Measurements from ENCODE around the gene FSD1L. TPM values are rescaled to one million over a fixed set of nuclear protein-coding genes. Genes with fewer than 3 reads are reported as not detected.

Gene FSD1L
- total and polyA plus RNA-seq, 2 donors (not counting 1 experiment from before 2014, with no cell fraction given): 0.70 to 15.2 TPM

DNA sequence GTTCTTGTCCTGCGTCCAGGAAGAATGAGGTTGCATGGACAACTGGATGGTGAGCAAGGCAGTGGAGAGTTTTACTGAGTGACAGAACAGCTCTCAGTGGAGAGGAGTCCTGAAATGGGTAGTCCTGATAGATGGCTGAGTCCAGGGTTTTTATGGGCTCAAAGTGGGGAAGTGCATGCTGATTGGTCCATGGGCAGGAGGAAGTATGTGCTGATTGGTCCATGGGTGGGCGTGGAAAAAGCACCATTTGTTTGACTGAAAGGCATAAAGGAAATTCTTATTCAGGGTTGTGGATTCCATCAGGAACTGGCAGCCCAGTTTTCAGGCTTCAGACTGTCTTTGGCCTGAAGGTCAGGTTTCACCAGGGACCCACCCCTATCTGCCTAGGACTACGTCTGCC lies 10.6 kb downstream of the FSD1L start:
- no peak overlapping the region for H3K9ac ChIP-seq (ENCODE audit: low read length)
- ATAC-seq (ENCODE audit: low read depth): no peak
- no peak overlapping the region for H2AFZ ChIP-seq (ENCODE audit: insufficient read depth, low read depth, low read length, poor library complexity, severe bottlenecking)
- H3K27ac ChIP-seq (ENCODE audit: low read length in 2 of 2): no peak overlapping the region
- 94% methylated on average over 2 of the region's 3 CpGs for WGBS (ENCODE audit: insufficient coverage)
- no peak for TF ChIP-seq EZH2 (IDR thresholded peaks at IDR 0.05; ENCODE audit: borderline replicate concordance, insufficient read depth, low read depth, low read length, poor library complexity, severe bottlenecking)
- TF ChIP-seq CTCF (IDR thresholded peaks at IDR 0.05): no peak
- CTCF ChIA-PET: interaction anchor here (1.7 kb wide), 1 partner anchor 43 kb away, joined by 6 read pairs; no protein-coding TSS in a partner anchor
- peaks cover 12% of the 10 kb centered on the region for H3K79me2 ChIP-seq (ENCODE audit: control insufficient read depth, insufficient read depth, low read length)
- H4K20me1 ChIP-seq (ENCODE audit: control insufficient read depth, insufficient read depth, low read length, poor library complexity, severe bottlenecking): no peaks in the 10 kb centered on the region
- Mint-ChIP-seq H3K9me3 (ENCODE audit: insufficient read depth) (peaks cover 8% of the 10 kb centered on the region), H3K4me3 (no peak overlapping the region), H3K27me3 (no peaks in the 10 kb centered on the region), H3K4me1 (no peaks in the 10 kb centered on the region), H3K27ac (no peak overlapping the region)
- H3K4me1 ChIP-seq (ENCODE audit: control insufficient read depth in 2 of 2, insufficient read depth in 2 of 2, low read length in 2 of 2): no peaks in the 10 kb centered on the region
- no peaks in the 10 kb centered on the region for H3K36me3 ChIP-seq (replicated peaks in 1 of 2; ENCODE audit: control extremely low read depth in 1 of 2, control insufficient read depth in 1 of 2, extremely low read depth in 1 of 2, insufficient read depth in 2 of 2, low read length in 1 of 2)
- no peak for DNase-seq
- H3K4me2 ChIP-seq (replicated peaks; ENCODE audit: low read depth, low read length, poor library complexity, severe bottlenecking): no peak overlapping the region
- no peak overlapping the region for H3K4me3 ChIP-seq (ENCODE audit: control extremely low read depth in 1 of 5, extremely low read depth in 1 of 5, insufficient read depth in 1 of 5, low read depth in 2 of 5, low read length in 4 of 5)
- no peaks in the 10 kb centered on the region for H3K27me3 ChIP-seq (replicated peaks in 1 of 4; ENCODE audit: control extremely low read depth in 1 of 4, control insufficient read depth in 3 of 4, insufficient read depth in 4 of 4, low read length in 3 of 4)
- POLR2A ChIA-PET: no interaction called here
- H3K9me3 ChIP-seq (ENCODE audit: control extremely low read depth in 1 of 3, control insufficient read depth in 2 of 3, insufficient read depth in 1 of 3, low read length in 2 of 3): peaks cover 0 to 13% (median 9%) of the 10 kb centered on the region in 3 donors
- intact Hi-C loops (cut with micrococcal nuclease): no loop called here

DNA sequence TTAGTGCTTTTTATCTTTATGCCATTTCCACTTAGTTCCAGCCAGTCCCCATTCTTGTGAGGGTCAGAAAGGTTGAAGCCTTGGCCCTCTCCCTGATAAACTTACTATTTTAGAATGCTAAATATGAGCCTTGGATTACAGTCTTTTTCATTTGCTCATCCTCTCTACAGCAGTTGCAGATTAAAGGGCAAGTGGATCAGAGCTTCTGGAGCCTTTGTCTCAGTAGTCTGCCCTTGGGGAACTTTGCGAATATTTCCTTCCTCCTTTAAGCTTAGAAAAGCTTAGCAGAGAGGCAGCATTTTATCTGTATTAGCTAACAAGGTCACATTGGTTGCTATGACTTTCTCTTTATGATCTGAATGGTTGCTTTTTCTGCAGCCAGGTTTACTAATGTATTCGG lies 11.5 kb downstream of the FSD1L start:
- POLR2A ChIA-PET: no interaction called here
- ATAC-seq (ENCODE audit: low read depth) (no peak), DNase-seq (no peak)
- whole genome bisulfite sequencing (ENCODE audit: insufficient coverage): 100% methylated on average over 1 of the region's 2 CpGs
- no peaks in the 10 kb centered on the region for H3K36me3 ChIP-seq (replicated peaks in 1 of 2; ENCODE audit: control extremely low read depth in 1 of 2, control insufficient read depth in 1 of 2, extremely low read depth in 1 of 2, insufficient read depth in 2 of 2, low read length in 1 of 2)
- CTCF ChIA-PET: interaction anchor here (1.7 kb wide), 1 partner anchor 44 kb away, joined by 6 read pairs; no protein-coding TSS in a partner anchor
- H3K27ac ChIP-seq (ENCODE audit: low read length in 2 of 2): no peak overlapping the region
- no peak for TF ChIP-seq EZH2 (IDR thresholded peaks at IDR 0.05; ENCODE audit: borderline replicate concordance, insufficient read depth, low read depth, low read length, poor library complexity, severe bottlenecking)
- no peak for TF ChIP-seq CTCF (IDR thresholded peaks at IDR 0.05)
- H3K9ac ChIP-seq (ENCODE audit: low read length): no peak overlapping the region
- H3K27me3 ChIP-seq (replicated peaks in 1 of 4; ENCODE audit: control extremely low read depth in 1 of 4, control insufficient read depth in 3 of 4, insufficient read depth in 4 of 4, low read length in 3 of 4): no peaks in the 10 kb centered on the region
- Mint-ChIP-seq H3K4me3 (no peak overlapping the region), H3K9me3 (ENCODE audit: insufficient read depth) (peaks cover 8% of the 10 kb centered on the region), H3K4me1 (no peaks in the 10 kb centered on the region), H3K27me3 (no peaks in the 10 kb centered on the region), H3K27ac (no peak overlapping the region)
- no peak overlapping the region for H3K4me2 ChIP-seq (replicated peaks; ENCODE audit: low read depth, low read length, poor library complexity, severe bottlenecking)
- H2AFZ ChIP-seq (ENCODE audit: insufficient read depth, low read depth, low read length, poor library complexity, severe bottlenecking): no peak overlapping the region
- H3K79me2 ChIP-seq (ENCODE audit: control insufficient read depth, insufficient read depth, low read length): peaks cover 12% of the 10 kb centered on the region
- no peak overlapping the region for H3K4me3 ChIP-seq (ENCODE audit: control extremely low read depth in 1 of 5, extremely low read depth in 1 of 5, insufficient read depth in 1 of 5, low read depth in 2 of 5, low read length in 4 of 5)
- peaks cover 0 to 13% (median 9%) of the 10 kb centered on the region in 3 donors for H3K9me3 ChIP-seq (ENCODE audit: control extremely low read depth in 1 of 3, control insufficient read depth in 2 of 3, insufficient read depth in 1 of 3, low read length in 2 of 3)
- H3K4me1 ChIP-seq (ENCODE audit: control insufficient read depth in 2 of 2, insufficient read depth in 2 of 2, low read length in 2 of 2): no peaks in the 10 kb centered on the region
- intact Hi-C loops (cut with micrococcal nuclease): no loop called here
- no peaks in the 10 kb centered on the region for H4K20me1 ChIP-seq (ENCODE audit: control insufficient read depth, insufficient read depth, low read length, poor library complexity, severe bottlenecking)
